Tibial nerve (tissue), 3 donors: Measurements from ENCODE around the gene SYNJ2.

ENCODE experiments used
- CTCF ChIP-seq, 5 experiments: fragments of 200-600 bp in 3 of 5; fragments of 450-650 bp in 2 of 5; sonication (generic) in 3 of 5; IDR thresholded peaks; one replicate each; pipeline ENCODE4 v1.5.1; 2016 to 2019; ENCODE audit warnings: antibody characterized with exemption in 5 of 5, mild to moderate bottlenecking in 3 of 5, moderate library complexity in 2 of 5
- POLR2A ChIP-seq, 2 donors: fragments of 450-650 bp; IDR thresholded peaks; one replicate each; pipeline ENCODE4 v1.6.1; 2017; ENCODE audit warnings: antibody characterized with exemption in 2 of 2, mild to moderate bottlenecking in 2 of 2, moderate library complexity in 2 of 2

- no peak for TF ChIP-seq CTCF (IDR thresholded peaks at IDR 0.05)
- no peak for TF ChIP-seq POLR2A (IDR thresholded peaks at IDR 0.05)
Observed at GRCh38 chr6:157951828-157952227, 29.8 kb upstream of the SYNJ2 start.
